Eye (tissue), 1 donor: ENCODE data around the gene FLRT1.

Experiments used
- DNase-seq: peaks from one replicate; pipeline ENCODE4 v3.0.0-alpha.2; 2015

The FLRT1 gene

DNA sequence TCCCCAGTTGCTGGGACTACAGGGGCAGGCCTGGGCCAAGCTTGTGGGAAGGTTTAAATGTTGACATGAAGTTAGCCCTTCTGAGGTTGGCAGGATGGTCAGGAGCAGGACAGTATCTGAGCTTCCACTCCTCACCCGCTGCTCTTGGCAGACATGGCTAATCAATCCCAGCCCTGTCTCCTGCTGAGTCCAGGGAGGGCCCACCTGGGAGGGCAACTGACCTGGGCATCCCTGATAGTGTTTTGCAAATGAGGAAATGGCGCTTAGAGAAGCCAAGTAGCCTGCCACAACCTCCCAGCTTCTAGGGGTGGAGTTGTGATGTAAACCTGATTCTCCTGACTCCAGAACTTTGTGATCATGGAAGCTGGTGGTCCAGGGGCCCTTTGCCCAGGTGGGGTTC is 16.7 kb downstream of the FLRT1 start:
- DNase-seq, result no peak

DNA sequence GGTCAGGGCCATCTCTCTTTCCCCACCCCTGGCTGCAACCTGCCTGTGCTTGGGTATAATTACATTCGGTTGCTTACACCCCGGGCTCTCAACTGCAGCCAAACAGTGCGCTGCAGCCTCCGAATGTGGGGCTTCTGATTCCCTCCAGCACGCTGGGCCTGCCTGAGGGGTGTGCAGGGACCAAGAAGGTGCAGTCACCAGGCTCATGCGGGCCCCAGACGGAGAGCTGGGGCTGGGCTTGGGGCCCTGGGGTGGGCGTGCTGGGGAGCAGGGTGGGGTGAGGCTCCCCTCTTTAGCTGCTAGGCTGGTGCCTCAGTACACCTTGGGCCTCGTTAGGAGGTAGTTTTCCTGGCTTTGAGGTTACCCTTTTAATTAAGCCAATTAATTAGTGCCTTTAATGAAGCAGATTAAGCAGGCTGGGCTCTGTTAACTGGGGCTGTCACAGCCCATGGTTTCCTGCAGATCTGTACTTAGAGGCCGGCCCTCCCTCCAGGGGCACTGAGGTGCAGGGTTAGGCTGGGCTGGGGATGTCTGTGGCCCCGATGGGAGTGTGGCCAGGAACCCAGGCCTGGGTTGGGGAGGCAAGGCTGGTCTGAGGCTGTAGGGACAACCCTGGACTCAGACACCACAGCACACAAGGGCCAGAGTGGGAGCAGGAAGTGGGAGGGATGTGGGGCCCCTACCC is 17.3 kb downstream of the FLRT1 start:
- no peak for DNase-seq

DNA sequence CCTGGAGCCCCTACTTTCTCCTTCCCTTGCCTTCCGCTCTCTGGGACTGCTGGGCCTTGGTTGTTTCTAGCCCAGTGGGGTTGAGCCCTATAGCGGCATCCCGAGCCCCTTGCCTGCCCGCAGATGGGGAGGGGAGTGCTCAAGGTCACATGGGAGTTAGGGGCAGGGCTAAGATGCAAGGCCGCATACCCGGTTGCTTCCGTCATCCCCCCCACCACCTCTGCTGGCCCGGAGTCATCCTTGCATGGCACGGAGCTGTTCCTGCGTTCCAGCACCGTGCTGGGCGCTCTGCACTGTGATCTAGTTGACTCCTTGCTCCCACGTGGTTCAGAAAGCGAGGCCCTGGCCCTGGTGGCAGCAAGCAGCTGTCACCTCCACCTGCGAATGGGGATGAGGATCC is 18.0 kb downstream of the FLRT1 start:
- DNase-seq, result peak; percentile 74

GRCh38 chr11:64055077-64055476 is 19.3 kb downstream of the FLRT1 start:
- no peak for DNase-seq

DNA sequence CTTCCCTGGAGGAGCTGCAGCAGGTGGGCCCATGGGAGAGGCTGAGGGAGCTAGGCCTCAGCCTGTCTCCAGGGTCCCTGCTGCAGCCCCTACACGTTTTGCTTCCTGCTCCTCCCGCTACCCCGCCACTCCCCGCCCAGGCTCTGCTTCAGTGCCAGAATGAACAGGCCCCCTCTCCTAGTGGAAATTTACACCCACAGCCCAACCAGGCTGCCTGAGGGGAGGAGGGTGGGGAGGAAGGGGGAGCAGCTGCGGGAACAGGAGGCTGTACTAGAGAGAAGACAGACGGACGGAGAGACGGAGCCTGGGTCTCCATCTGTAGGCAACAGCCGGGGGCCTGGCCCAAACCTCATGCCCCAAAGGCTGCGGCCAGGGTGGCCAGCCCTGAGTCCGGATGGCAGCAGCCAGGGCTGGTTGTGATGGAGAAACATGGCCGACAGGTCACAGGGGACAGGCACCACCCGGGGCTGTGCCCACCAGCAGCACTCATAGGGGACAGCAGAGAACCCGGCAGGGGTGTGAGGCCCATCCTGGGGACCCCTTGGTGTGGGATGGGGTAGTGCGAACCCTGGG is 20.6 kb downstream of the FLRT1 start:
- DNase-seq, result peak; percentile 67

DNA sequence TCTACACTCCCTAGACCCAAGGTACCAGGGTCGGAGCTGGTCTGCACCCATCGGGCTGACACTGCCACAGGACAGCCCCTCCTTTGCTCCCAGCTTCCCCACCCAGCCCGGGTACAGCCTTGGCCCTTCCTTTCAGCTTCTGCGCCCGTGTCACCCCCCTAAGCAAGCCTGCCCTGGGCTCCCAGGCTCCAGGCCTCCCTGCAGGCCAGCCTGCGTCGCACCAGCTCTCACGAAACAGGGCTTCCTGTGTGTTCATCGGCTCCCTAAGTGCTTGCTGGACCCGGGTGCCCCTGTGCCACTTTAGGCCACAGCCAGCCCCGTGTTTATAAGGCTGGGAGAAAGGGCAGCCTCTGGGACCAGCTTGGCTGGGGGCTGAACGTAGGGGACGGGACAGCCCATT is 21.1 kb downstream of the FLRT1 start:
- DNase-seq, result no peak

DNA sequence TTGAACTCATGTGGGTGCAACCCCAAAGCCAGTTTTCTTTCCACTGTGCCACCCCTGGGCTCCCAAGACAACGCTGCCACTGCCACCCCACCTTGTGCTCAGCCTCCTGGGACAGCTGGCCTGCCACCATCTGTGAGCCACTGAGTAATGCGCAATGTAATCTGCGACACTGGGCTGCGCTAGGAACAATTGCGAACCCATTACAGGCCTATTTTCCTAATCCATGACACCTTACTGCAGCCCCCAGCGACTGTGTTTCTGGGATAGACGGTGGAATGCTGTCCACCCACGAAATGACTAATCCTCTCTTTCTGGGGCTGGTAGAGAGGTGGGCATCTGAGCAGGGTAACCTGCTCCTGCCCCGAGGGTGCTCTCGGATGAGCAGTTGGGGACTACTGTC is 22.2 kb downstream of the FLRT1 start:
- no peak for DNase-seq

- no peak for DNase-seq
Observed at GRCh38 chr11:64058494-64058893, 22.8 kb downstream of the FLRT1 start.

GRCh38 chr11:64059339-64060140 is 23.8 kb downstream of the FLRT1 start:
- no peak for DNase-seq

GRCh38 chr11:64060263-64060860 is 24.6 kb downstream of the FLRT1 start:
- DNase-seq, result no peak

- DNase-seq, result peak; percentile 76
Observed at GRCh38 chr11:64060861-64061444, 25.2 kb downstream of the FLRT1 start.

DNA sequence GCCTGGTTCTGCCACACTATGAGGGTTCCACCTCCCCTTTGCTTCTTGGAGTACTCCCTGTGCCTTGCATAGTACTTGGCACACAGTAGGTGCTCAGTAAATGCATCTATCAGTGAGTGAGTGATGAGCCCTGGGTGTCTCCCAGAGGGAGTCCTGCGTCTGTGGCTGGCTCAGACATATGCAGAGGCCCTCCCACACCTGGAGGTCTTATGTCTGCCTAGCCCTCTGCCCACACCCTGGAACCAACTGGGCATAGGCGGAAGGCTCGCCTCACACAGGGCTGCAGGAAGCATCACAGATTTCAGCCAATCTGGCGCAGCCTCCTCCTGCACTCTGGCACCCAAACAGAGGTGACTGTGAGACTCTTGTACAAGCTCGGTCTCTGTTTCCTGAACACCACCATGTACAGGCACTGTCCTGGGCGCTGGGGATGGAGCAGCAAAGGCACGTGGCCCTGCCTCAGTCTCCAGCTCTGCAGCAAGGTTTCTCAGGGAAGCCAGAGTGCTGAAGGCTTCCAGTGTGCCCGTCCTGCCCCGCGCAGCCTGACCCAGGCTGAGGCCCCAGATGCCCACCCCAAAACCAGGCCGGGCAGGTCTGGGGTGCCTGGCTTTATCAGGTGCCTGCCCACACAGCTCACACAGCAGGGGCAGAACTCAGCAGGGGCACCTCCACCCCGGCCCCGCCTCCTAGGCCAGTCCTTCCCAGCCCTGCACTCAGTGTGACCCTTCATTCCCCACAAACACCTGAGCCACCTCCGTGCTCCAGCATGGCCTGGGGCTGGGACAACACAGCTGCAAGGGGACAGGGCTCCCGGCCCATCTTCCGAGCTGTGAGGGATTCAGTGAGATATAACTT is 26.7 kb downstream of the FLRT1 start:
- no peak for DNase-seq

GRCh38 chr11:64063777-64064176 is 28.0 kb downstream of the FLRT1 start:
- peak; percentile 60 for DNase-seq

DNA sequence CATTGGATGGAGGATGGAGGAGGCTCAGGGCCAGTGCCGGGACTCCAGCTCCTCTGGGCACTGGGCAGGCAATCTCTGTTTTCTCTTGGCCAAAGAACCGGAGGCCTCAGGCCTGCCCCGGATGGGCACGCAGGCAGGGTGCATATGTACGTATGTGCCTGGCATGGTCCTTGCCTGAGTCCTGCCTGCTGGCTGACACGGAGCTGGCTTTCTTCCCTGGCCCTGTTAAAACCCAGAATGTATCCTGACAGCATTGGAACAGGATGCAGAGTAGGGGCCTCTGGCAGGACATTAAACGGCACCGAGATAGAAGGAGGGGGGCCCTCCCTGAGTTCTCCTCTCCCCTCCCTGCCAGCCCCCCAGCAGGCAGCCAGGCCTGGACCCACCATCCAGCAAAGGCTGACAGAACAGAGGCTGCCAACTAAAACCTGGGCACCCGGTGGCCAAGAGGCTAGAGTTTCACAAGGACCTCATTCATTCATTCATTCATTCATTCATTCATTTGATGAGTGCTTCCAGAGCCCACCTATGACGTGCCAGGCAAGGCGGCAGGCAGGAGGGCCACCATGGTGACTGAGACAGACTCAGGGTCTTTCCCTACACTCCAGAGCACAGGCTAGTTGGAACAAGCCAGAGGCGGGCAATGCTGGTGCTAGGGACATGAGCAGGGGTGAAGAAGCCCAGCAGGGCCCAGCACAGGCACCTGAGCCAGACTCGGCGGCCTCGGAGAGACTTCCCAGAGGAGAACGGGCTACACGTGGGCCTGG is 28.8 kb downstream of the FLRT1 start:
- DNase-seq, result no peak

DNA sequence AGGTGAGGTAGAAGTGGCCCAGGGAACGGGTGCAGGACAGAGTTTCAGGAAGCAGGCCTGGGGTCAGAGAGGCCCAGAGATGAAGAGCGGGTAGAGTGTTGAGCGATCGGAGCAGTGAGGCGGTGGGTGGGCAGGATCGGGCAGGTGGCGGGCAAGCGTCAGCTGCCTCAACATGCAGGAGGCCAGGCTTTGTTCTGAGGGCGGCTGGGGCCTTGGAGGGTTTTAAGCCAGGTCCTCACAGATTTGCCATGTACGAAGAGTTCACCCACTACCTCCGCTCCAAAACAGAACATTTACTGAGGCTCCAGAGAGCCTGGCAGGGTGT is 29.4 kb downstream of the FLRT1 start:
- no peak for DNase-seq

GRCh38 chr11:64065712-64066111 is 30.0 kb downstream of the FLRT1 start:
- no peak for DNase-seq

GRCh38 chr11:64067230-64067993 is 31.7 kb downstream of the FLRT1 start:
- DNase-seq, result no peak

DNA sequence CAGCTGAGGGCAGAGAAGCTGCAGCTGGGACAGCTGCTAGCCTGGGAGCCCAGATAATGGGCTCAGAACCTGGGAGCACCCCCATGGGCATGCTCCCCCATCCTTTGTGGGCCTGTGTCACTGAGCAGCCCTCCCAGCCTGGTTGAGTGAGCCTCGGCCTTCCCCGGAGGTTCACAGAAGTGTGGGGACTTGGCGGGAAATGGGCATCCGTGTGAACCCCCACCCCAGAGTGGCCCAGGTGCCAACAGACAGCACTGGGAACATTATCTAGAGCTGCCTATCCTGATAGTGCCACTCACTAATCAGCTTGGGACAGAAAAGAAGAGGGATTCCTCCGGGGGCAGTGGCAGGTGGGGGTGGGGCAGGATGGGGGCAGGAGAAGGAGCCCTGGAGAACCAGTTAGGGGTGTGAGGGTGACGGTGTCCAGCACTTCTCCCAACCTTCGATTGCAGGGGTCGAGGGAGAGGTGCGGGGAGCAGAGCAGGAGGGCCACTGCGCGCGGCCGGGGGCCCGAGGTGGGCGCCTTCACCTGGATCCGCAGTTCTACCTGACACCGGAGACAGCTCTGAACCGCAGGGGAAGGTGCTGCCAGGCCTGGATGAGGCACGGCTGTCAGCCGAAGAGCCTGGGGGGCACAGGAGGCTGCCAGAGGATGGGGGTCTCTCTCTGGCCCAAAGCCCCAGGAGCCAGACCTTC is 33.1 kb downstream of the FLRT1 start:
- no peak for DNase-seq

GRCh38 chr11:64069401-64070313 is 33.9 kb downstream of the FLRT1 start:
- DNase-seq, result no peak
